ENCODE results near the gene SLC9A9. TPM values are rescaled to one million over a fixed set of nuclear protein-coding genes. Genes with fewer than 3 reads are reported as not detected.

The SLC9A9 gene
- total RNA-seq, 6 experiments from 2014 or later, result 1.3 to 6.3 (median 3.0) TPM

GRCh38 chr3:143216709-143217182 is 631.5 kb downstream of the SLC9A9 start:
- Histone ChIP-seq H3K4me1 (peaks cover 0 to 5% (median 0%) of the 10 kb centered on the region in 4 donors), H3K27ac (no peak overlapping the region), H3K4me3 (no peak overlapping the region), H3K9me3 (no peaks in the 10 kb centered on the region), H3K36me3 (no peaks in the 10 kb centered on the region), H3K27me3 (no peaks in the 10 kb centered on the region)
- intact Hi-C loops (cut with DNase I), result no loop called here
- ATAC-seq (peak; percentile 52 to 78 (median 59)), DNase-seq (no peak)
- TF ChIP-seq POLR2A (IDR thresholded peaks at IDR 0.05) (no peak), CTCF (IDR thresholded peaks at IDR 0.05) (no peak)
- 34% methylated on average over 3 of the region's 3 CpGs for WGBS (ENCODE audit: insufficient coverage, low coverage, low lambda C conversion rate, missing lambda C conversion rate)

Other genes starting within 250 kb of the SLC9A9 start
- gene DIPK2A, start 123.4 kb upstream of the SLC9A9 start, total RNA-seq, result 10 to 100 TPM in 5 of 6 experiments, 1 to 10 TPM in 1; 5.4 to 16.6 (median 14.5) TPM

All from right lobe of liver (tissue), 6 donors.